Measurements from ENCODE around the gene NMT1.

The NMT1 gene

DNA sequence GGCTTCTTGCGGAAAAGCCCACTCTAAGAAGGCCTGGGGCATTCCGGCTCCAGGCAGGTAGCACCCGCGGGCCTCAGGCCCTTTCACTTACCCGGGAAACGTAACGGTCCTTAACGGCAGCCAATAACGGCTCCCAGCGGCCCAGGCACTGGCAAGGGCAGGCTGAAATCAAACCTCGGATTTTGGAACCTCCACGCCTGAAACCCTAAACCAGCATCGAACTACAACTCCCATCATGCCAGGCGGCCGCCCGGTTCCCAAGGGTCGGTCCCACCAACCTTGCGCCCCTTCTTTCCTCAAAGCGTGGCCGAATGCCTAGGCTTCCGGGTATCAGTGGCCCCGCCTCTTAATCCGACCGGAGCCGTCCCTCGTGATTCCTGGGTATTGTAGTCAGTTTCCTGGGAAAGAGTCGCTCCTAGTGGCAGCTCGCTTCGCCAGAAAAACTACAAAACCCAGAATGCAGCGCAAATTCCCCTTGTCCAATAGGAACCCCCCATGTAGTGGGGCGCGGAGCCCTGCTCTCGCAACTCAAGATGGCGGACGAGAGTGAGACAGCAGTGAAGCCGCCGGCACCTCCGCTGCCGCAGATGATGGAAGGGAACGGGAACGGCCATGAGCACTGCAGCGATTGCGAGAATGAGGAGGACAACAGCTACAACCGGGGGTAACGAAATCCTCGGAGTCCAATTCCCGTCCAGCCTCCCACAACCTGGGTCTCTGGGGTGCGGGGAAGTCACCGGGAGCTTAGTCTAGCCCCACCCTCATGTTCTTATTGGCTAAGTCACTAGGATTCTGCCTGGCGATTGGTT is at the start of gene NMT1:
Gene NMT1, plus strand, starts transcription at position 521 of the 809 bp plus-strand sequence. Its CDS starts 13 bp downstream, at position 534.
- Histone ChIP-seq H3K27me3 (ENCODE audit: insufficient read depth, insufficient read length) (no peaks in the 10 kb centered on the region), H3K9ac (ENCODE audit: insufficient read length, low read depth) (peak within 1 kb of the TSS; percentile 98), H3K4me1 (ENCODE audit: insufficient read depth, insufficient read length) (peaks cover 3% of the 10 kb centered on the region), H3K36me3 (ENCODE audit: insufficient read depth, insufficient read length, low read length) (peaks cover 24% of the 10 kb centered on the region), H3K9me3 (ENCODE audit: insufficient read depth, low read length) (no peaks in the 10 kb centered on the region), H3K4me3 (ENCODE audit: insufficient read length, low read depth) (peak within 1 kb of the TSS; percentile 95)
- TF ChIP-seq SUZ12 (IDR thresholded peaks at IDR 0.05; ENCODE audit: extremely low read depth, insufficient read depth, insufficient read length) = no peak
- TF ChIP-seq YY1 (IDR thresholded peaks at IDR 0.05; ENCODE audit: insufficient read depth, insufficient read length) = peak; percentile 93
- TF ChIP-seq ZNF274 (IDR thresholded peaks at IDR 0.05; ENCODE audit: low read depth, low read length) = no peak
- peak; percentile 97 for DNase-seq (ENCODE audit: low read depth, low spot score)

DNA sequence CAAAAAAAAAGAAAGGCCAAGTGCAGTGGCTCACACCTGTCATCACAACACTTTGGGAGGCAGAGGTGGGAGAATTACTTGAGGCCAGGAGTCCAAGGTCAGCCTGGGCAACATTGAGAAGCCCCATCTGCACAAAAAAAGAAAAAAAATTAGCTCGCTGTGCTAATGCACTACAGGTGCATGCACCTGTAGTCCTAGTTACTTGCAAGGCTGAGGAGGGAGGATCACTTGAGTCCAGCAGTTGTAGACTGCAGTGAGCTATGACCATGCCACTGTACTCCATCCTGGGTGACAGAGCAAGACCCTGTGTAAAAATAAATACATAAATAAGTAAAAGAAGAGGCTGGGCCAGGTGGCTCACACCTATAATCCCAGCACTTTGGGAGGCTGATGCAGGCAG is 49.4 kb upstream of the NMT1 start:
- no peaks in the 10 kb centered on the region for H3K9me3 ChIP-seq (ENCODE audit: insufficient read depth, low read length)
- no peak overlapping the region for H3K4me3 ChIP-seq (ENCODE audit: insufficient read length, low read depth)
- DNase-seq (ENCODE audit: low read depth, low spot score) = no peak
- no peaks in the 10 kb centered on the region for H3K36me3 ChIP-seq (ENCODE audit: insufficient read depth, insufficient read length, low read length)
- peaks cover 14% of the 10 kb centered on the region for H3K4me1 ChIP-seq (ENCODE audit: insufficient read depth, insufficient read length)
- no peak overlapping the region for H3K9ac ChIP-seq (ENCODE audit: insufficient read length, low read depth)
- no peaks in the 10 kb centered on the region for H3K27me3 ChIP-seq (ENCODE audit: insufficient read depth, insufficient read length)
- TF ChIP-seq SUZ12 (IDR thresholded peaks at IDR 0.05; ENCODE audit: extremely low read depth, insufficient read depth, insufficient read length) = no peak
- TF ChIP-seq YY1 (IDR thresholded peaks at IDR 0.05; ENCODE audit: insufficient read depth, insufficient read length) = no peak
- TF ChIP-seq ZNF274 (IDR thresholded peaks at IDR 0.05; ENCODE audit: low read depth, low read length) = no peak

DNA sequence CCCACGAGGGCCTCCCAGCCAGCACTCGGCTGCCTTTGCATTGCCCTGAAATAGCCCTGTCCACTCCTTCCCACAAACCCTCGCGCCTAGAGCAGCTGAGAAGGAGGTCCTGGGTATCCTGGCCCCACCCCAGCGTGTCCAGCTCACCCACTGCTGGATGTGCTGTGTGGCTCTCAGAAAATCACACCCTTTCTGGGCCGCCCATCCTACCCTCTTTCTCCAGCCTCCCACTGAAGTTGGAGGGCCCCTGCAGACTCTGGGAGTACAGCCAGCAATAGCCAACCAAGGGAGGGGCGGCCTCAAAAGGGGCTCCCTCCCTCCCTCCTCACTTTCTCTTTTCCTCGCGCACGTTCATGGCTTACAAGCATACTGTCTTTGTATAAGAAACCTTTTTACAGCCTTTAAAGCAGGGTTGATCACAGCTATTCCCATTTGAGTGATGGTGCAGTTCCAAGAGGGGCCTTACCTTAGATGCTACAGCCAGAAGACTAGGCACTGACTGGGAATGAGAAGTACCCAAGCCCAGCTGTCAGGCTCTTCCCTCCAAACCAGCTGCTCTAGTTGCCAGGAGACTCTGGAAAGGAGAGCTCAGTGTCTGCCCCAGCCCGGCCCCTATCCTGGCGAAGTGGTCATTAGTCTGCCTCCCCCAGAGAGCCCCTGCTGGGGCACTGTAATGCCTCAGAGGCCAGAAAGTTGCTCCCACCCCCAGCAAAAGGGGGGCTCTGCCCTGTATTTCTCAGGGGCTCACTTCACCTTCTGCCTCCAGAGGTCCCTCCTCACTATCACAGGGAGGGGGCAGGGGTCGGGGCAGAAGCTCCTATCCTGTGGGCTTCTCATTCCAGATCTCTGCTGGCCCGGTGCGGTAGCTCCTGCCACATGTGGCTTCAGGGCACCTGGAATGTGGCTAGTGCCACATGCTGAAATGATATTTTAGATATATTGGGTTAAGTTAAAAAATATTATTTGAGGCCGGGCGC is 47.8 kb upstream of the NMT1 start:
- no peaks in the 10 kb centered on the region for H3K36me3 ChIP-seq (ENCODE audit: insufficient read depth, insufficient read length, low read length)
- no peak for DNase-seq (ENCODE audit: low read depth, low spot score)
- no peaks in the 10 kb centered on the region for H3K9me3 ChIP-seq (ENCODE audit: insufficient read depth, low read length)
- no peaks in the 10 kb centered on the region for H3K27me3 ChIP-seq (ENCODE audit: insufficient read depth, insufficient read length)
- H3K4me1 ChIP-seq (ENCODE audit: insufficient read depth, insufficient read length) = peaks cover 18% of the 10 kb centered on the region
- no peak for TF ChIP-seq YY1 (IDR thresholded peaks at IDR 0.05; ENCODE audit: insufficient read depth, insufficient read length)
- TF ChIP-seq ZNF274 (IDR thresholded peaks at IDR 0.05; ENCODE audit: low read depth, low read length) = no peak
- no peak for TF ChIP-seq SUZ12 (IDR thresholded peaks at IDR 0.05; ENCODE audit: extremely low read depth, insufficient read depth, insufficient read length)
- H3K9ac ChIP-seq (ENCODE audit: insufficient read length, low read depth) = peak overlapping the region; percentile 8
- no peak overlapping the region for H3K4me3 ChIP-seq (ENCODE audit: insufficient read length, low read depth)

DNA sequence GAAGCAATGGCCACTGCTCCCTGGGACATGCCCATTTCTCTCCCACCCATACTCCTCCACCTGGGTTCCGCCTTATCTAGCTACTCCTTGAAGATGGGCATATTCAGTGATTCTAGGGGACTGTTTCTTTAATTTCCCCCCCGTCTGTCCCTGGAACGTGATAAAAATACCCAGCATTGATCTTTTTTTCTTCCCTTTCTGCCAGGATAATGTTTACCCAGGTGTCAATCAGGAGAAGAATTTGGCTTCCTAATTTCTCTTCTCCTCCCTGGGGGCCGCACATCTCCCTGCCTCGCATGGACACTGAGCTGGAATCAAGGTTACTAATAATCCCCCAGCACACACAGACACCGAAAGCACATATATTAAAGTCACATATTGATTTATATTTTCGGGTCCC is 44.9 kb upstream of the NMT1 start:
- no peak overlapping the region for H3K9ac ChIP-seq (ENCODE audit: insufficient read length, low read depth)
- H3K9me3 ChIP-seq (ENCODE audit: insufficient read depth, low read length) = no peaks in the 10 kb centered on the region
- H3K4me3 ChIP-seq (ENCODE audit: insufficient read length, low read depth) = no peak overlapping the region

DNA sequence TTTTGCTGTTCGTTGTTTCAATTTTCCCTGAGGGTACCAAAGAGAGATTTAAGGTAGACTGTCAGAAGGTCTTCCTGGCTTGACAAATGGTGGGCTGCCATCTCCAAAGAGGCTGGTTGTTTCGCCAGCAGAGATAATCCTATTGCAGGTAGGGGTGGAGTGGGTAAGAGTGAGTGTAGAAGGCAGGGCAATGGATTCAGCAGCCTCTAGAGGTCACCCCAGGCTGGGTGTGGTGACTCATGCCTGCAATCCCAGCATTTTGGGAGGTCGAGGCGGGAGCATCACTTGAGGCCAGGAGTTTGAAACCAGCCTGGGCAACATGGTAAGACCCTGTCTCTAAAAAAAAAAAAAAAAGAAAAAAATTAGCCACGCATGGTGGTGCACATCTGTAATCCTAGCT is 44.3 kb upstream of the NMT1 start:
- Histone ChIP-seq H3K4me1 (ENCODE audit: insufficient read depth, insufficient read length) (peaks cover 40% of the 10 kb centered on the region), H3K4me3 (ENCODE audit: insufficient read length, low read depth) (no peak overlapping the region), H3K9me3 (ENCODE audit: insufficient read depth, low read length) (no peaks in the 10 kb centered on the region), H3K9ac (ENCODE audit: insufficient read length, low read depth) (no peak overlapping the region), H3K27me3 (ENCODE audit: insufficient read depth, insufficient read length) (peaks cover 31% of the 10 kb centered on the region), H3K36me3 (ENCODE audit: insufficient read depth, insufficient read length, low read length) (no peaks in the 10 kb centered on the region)
- no peak for DNase-seq (ENCODE audit: low read depth, low spot score)
- no peak for TF ChIP-seq YY1 (IDR thresholded peaks at IDR 0.05; ENCODE audit: insufficient read depth, insufficient read length)
- no peak for TF ChIP-seq SUZ12 (IDR thresholded peaks at IDR 0.05; ENCODE audit: extremely low read depth, insufficient read depth, insufficient read length)
- no peak for TF ChIP-seq ZNF274 (IDR thresholded peaks at IDR 0.05; ENCODE audit: low read depth, low read length)

More for the DNA sequence above, 44.9 kb upstream of the NMT1 start:
- Histone ChIP-seq H3K27me3 (ENCODE audit: insufficient read depth, insufficient read length) (peaks cover 25% of the 10 kb centered on the region), H3K4me1 (ENCODE audit: insufficient read depth, insufficient read length) (peaks cover 34% of the 10 kb centered on the region), H3K36me3 (ENCODE audit: insufficient read depth, insufficient read length, low read length) (no peaks in the 10 kb centered on the region)
- DNase-seq (ENCODE audit: low read depth, low spot score) = no peak
- TF ChIP-seq YY1 (IDR thresholded peaks at IDR 0.05; ENCODE audit: insufficient read depth, insufficient read length) (no peak), SUZ12 (IDR thresholded peaks at IDR 0.05; ENCODE audit: extremely low read depth, insufficient read depth, insufficient read length) (no peak), ZNF274 (IDR thresholded peaks at IDR 0.05; ENCODE audit: low read depth, low read length) (no peak)

DNA sequence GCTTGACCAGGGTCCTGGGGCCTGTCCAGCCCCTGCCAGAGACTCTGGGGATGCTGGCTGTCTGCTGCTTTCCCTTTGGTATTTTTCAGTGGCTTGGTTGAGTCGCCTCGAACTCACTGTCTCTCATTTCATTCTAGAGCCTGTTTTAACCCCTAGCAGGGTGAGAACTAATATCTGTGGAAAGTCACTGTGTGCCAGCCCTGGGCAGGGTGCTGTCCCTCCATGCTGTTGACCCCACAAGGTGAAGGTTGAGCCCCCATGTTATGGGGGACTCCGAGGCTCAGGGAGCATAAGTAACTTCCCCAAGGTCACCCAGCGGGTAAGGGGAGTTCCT is 42.6 kb upstream of the NMT1 start:
- Histone ChIP-seq H3K36me3 (ENCODE audit: insufficient read depth, insufficient read length, low read length) (peaks cover 5% of the 10 kb centered on the region), H3K27me3 (ENCODE audit: insufficient read depth, insufficient read length) (peaks cover 31% of the 10 kb centered on the region), H3K4me1 (ENCODE audit: insufficient read depth, insufficient read length) (peaks cover 37% of the 10 kb centered on the region), H3K9me3 (ENCODE audit: insufficient read depth, low read length) (no peaks in the 10 kb centered on the region), H3K9ac (ENCODE audit: insufficient read length, low read depth) (peak overlapping the region; percentile 76), H3K4me3 (ENCODE audit: insufficient read length, low read depth) (peak overlapping the region; percentile 40)
- DNase-seq (ENCODE audit: low read depth, low spot score) = no peak
- TF ChIP-seq ZNF274 (IDR thresholded peaks at IDR 0.05; ENCODE audit: low read depth, low read length) (no peak), SUZ12 (IDR thresholded peaks at IDR 0.05; ENCODE audit: extremely low read depth, insufficient read depth, insufficient read length) (no peak), YY1 (IDR thresholded peaks at IDR 0.05; ENCODE audit: insufficient read depth, insufficient read length) (no peak)

All from NT2/D1 (cell line).